DND-41 (cell line): ENCODE measurements around the gene CYP11A1.

Experiments
- ATAC-seq: fragments of 200-7000 bp; cut with Tn5 transposase; 3 replicates; pipeline ENCODE4 v1.9.1; 2021; ENCODE audit warnings: low read depth; ENCODE audit not compliant: insufficient read depth
- DNase-seq: peaks from one replicate; pipeline ENCODE4 v3.0.0-alpha.2; 2020
- H2AFZ ChIP-seq: 2 replicates; pipeline ENCODE4 v1.6.0; 2012; ENCODE audit warnings: low read depth, low read length
- H3K27ac ChIP-seq: 2 replicates; pipeline ENCODE4 v1.5.1; 2012; ENCODE audit warnings: low read length, inconsistent platforms
- H3K27me3 ChIP-seq: fragments of 200-600 bp; sonication (generic); 2 replicates; pipeline ENCODE4 v1.6.0; 2012; ENCODE audit warnings: low read length, mild to moderate bottlenecking, inconsistent platforms; ENCODE audit not compliant: insufficient read depth, poor library complexity
- H3K36me3 ChIP-seq: 2 replicates; pipeline ENCODE4 v1.5.1; 2012; ENCODE audit warnings: low read length, inconsistent platforms; ENCODE audit not compliant: insufficient read depth
- H3K4me1 ChIP-seq: 2 replicates; pipeline ENCODE4 v1.5.1; 2012; ENCODE audit warnings: mild to moderate bottlenecking, low read length; ENCODE audit not compliant: insufficient read depth
- H3K4me2 ChIP-seq: 2 replicates; pipeline ENCODE4 v1.6.0; 2012; ENCODE audit warnings: mild to moderate bottlenecking, moderate library complexity, low read length, inconsistent platforms; ENCODE audit not compliant: insufficient read depth
- H3K4me3 ChIP-seq, 2 experiments: fragments of 200-600 bp in 1 of 2; shearing (Covaris generic) in 1 of 2; 2 replicates each; pipeline ENCODE4 v1.5.1; 2012 to 2016; ENCODE audit warnings: inconsistent platforms in 2 of 2, low read length in 2 of 2, mild to moderate bottlenecking in 2 of 2, low read depth in 1 of 2, moderate library complexity in 1 of 2
- H3K79me2 ChIP-seq: 2 replicates; pipeline ENCODE4 v1.6.0; 2012; ENCODE audit warnings: low read length, inconsistent platforms; ENCODE audit not compliant: insufficient read depth
- H3K9ac ChIP-seq: 2 replicates; pipeline ENCODE4 v1.6.0; 2012; ENCODE audit warnings: low read depth, mild to moderate bottlenecking, inconsistent platforms, low read length, moderate library complexity
- H3K9me3 ChIP-seq: 2 replicates; pipeline ENCODE4 v1.5.1; 2012; ENCODE audit warnings: low read length, moderate library complexity, mild to moderate bottlenecking, inconsistent platforms; ENCODE audit not compliant: insufficient read depth, severe bottlenecking
- H4K20me1 ChIP-seq: 2 replicates; pipeline ENCODE4 v1.6.0; 2012; ENCODE audit warnings: low read length; ENCODE audit not compliant: insufficient read depth
- CTCF ChIP-seq: IDR thresholded peaks from 2 replicates; pipeline ENCODE4 v1.5.1; 2012; ENCODE audit warnings: borderline replicate concordance, low read length, moderate library complexity, mild to moderate bottlenecking; ENCODE audit not compliant: poor library complexity, severe bottlenecking; ENCODE audit errors: extremely low read depth
- EZH2 ChIP-seq: IDR thresholded peaks from 3 replicates; pipeline ENCODE4 v1.6.1; 2012; ENCODE audit warnings: borderline replicate concordance, low read depth, mild to moderate bottlenecking, moderate library complexity, low read length, inconsistent platforms; ENCODE audit not compliant: severe bottlenecking

Gene CYP11A1

GRCh38 chr15:74352393-74352910, 15.0 kb downstream of the CYP11A1 start:
- H4K20me1 ChIP-seq: no peaks in the 10 kb centered on the region
- no peaks in the 10 kb centered on the region for H3K27me3 ChIP-seq
- H3K79me2 ChIP-seq: no peaks in the 10 kb centered on the region
- no peaks in the 10 kb centered on the region for H3K4me1 ChIP-seq
- no peak overlapping the region for H3K9ac ChIP-seq
- H3K36me3 ChIP-seq: no peaks in the 10 kb centered on the region
- no peak for TF ChIP-seq EZH2
- no peak for TF ChIP-seq CTCF
- no peak overlapping the region for H3K27ac ChIP-seq
- no peak overlapping the region for H3K4me3 ChIP-seq
- DNase-seq: no peak
- H2AFZ ChIP-seq: no peak overlapping the region
- ATAC-seq: no peak
- no peak overlapping the region for H3K4me2 ChIP-seq
- H3K9me3 ChIP-seq: no peaks in the 10 kb centered on the region

GRCh38 chr15:74351670-74352069, 15.8 kb downstream of the CYP11A1 start:
- TF ChIP-seq EZH2: no peak
- no peak for TF ChIP-seq CTCF
- no peaks in the 10 kb centered on the region for H3K79me2 ChIP-seq
- DNase-seq: no peak

GRCh38 chr15:74350295-74351275, 16.9 kb downstream of the CYP11A1 start:
- Histone ChIP-seq H3K27ac (no peak overlapping the region), H3K4me2 (no peak overlapping the region), H3K9ac (no peak overlapping the region), H2AFZ (no peak overlapping the region), H3K9me3 (no peaks in the 10 kb centered on the region), H3K36me3 (no peaks in the 10 kb centered on the region), H3K4me1 (no peaks in the 10 kb centered on the region), H3K27me3 (no peaks in the 10 kb centered on the region), H4K20me1 (no peaks in the 10 kb centered on the region), H3K79me2 (no peaks in the 10 kb centered on the region), H3K4me3 (no peak overlapping the region)
- DNase-seq (no peak), ATAC-seq (no peak)
- TF ChIP-seq EZH2 (no peak), CTCF (no peak)

More at GRCh38 chr15:74351670-74352069, 15.8 kb downstream of the CYP11A1 start:
- ATAC-seq: no peak
- no peak overlapping the region for H3K27ac ChIP-seq
- H3K27me3 ChIP-seq: no peaks in the 10 kb centered on the region
- H3K36me3 ChIP-seq: no peaks in the 10 kb centered on the region
- no peaks in the 10 kb centered on the region for H3K4me1 ChIP-seq
- H3K9me3 ChIP-seq: no peaks in the 10 kb centered on the region
- no peak overlapping the region for H3K9ac ChIP-seq
- H3K4me2 ChIP-seq: no peak overlapping the region
- no peak overlapping the region for H2AFZ ChIP-seq
- no peaks in the 10 kb centered on the region for H4K20me1 ChIP-seq
- H3K4me3 ChIP-seq: no peak overlapping the region
